Adrenal gland (tissue), 19 donors: ENCODE measurements around the gene TDG. TPM values are rescaled to one million over a fixed set of nuclear protein-coding genes. Genes with fewer than 3 reads are reported as not detected.

Source experiments
- DNase-seq, 7 donors: peaks; one replicate each; pipeline ENCODE4 v3.0.0-alpha.2; 2019 to 2020
- H3K27ac ChIP-seq, 5 donors: fragments of 200-600 bp; sonication (generic) in 4 of 5; 1 replicate in 3 of 5; 2 replicates in 2 of 5; pipeline versions ENCODE4 v1.5.1 to v1.8.0; 2016 to 2020; ENCODE audit warnings: mild to moderate bottlenecking in 1 of 5
- H3K27me3 ChIP-seq: fragments of 200-600 bp; 2 replicates; pipeline ENCODE4 v1.8.0; 2021
- H3K36me3 ChIP-seq, 2 donors: fragments of 200-600 bp; replicated peaks in 1 of 2; 1 replicate in 1 of 2; 2 replicates in 1 of 2; pipeline versions ENCODE4 v1.5.1 to v1.8.0; 2018 to 2022
- H3K4me1 ChIP-seq, 2 donors: fragments of 200-600 bp; replicated peaks in 1 of 2; 1 replicate in 1 of 2; 2 replicates in 1 of 2; pipeline versions ENCODE4 v1.5.1 to v1.8.0; 2018 to 2021
- H3K4me3 ChIP-seq, 4 donors: fragments of 200-600 bp; sonication (generic) in 3 of 4; one replicate each; pipeline ENCODE4 v1.5.1; 2016 to 2018
- H3K9me3 ChIP-seq, 3 donors: fragments of 200-600 bp; sonication (generic) in 1 of 3; replicated peaks in 1 of 3; 1 replicate in 2 of 3; 2 replicates in 1 of 3; pipeline versions ENCODE4 v1.5.1 to v1.8.0; 2016 to 2021
- CTCF ChIP-seq, 6 experiments: fragments of 450-650 bp in 4 of 6; fragments of 200-600 bp in 2 of 6; sonication (generic) in 1 of 6; IDR thresholded peaks; 1 replicate in 5 of 6; 2 replicates in 1 of 6; pipeline versions ENCODE4 v1.5.1 to v1.8.0; 2016 to 2021; ENCODE audit warnings: antibody characterized with exemption in 6 of 6, mild to moderate bottlenecking in 2 of 6, moderate library complexity in 1 of 6
- POLR2A ChIP-seq, 2 donors: fragments of 450-650 bp; IDR thresholded peaks; one replicate each; pipeline ENCODE4 v1.6.1; 2017; ENCODE audit warnings: antibody characterized with exemption in 2 of 2, mild to moderate bottlenecking in 2 of 2, moderate library complexity in 1 of 2
- WGBS, 4 donors: extraction: QIAGEN DNeasy Blood & Tissue Kit in 2 of 4; methylation state at CpG; one replicate each; pipeline versions ENCODE4 v1.1.5 to v1.1.7; 2013 to 2017; 5-methylcytosine and 5-hydroxymethylcytosine counted together
- intact Hi-C, 2 donors: fragments of 100-400 bp; cut with DNase I; formaldehyde crosslinking; loops; one replicate each; pipeline versions ENCODE4 v1.14.1 to v1.15.0; 2022 to 2023
- long read RNA-seq, 10 donors: library from polyadenylated mRNA in 3 of 10; unstranded in 2 of 10; stranded (forward) in 1 of 10; transcript quantifications; one replicate each; pipeline ENCODE4 v2.0.0 and lab custom pipeline, GENCODE V29; 2021 to 2026
- polyA plus RNA-seq, 3 donors: library from polyadenylated mRNA; stranded (reverse); fragments of 200-250 nt in 2 of 3; fragments of 350-450 nt in 1 of 3; fragmentation: Illumina TruSeq in 1 of 3; extraction: RNeasy Lipid Tissue Mini Kit (QIAGEN cat#74804) in 1 of 3; gene quantifications; one replicate each; pipeline ENCODE4 v1.2.3, GENCODE V29; 2013 to 2014
- total RNA-seq, 9 donors: library from RNA; depleted of rRNA in 4 of 9; stranded (reverse); fragments of >200 nt in 4 of 9; fragments of 120-200 nt in 1 of 9; fragmentation: NEBNext Ultra II Directional in 1 of 9; extraction: Animal tissue kit (Norgen Biotek cat#: 25700) in 1 of 9; gene quantifications; one replicate each; pipeline versions ENCODE4 v1.1.0 to v1.2.4, GENCODE V29; 2013 to 2023
- donor health status: healthy with polysubstance abuse.
- donor health status: Bipolar disorder and iron deficiency.
- donor health status: DM: yes; HTN: yes; CAD: no.
- donor health status: DM: no; HTN: no; CAD: no.
- donor health status: DM: no; HTN: no; CAD: no.
- donor health status: DM: yes; HTN: yes; CAD: no.

Gene TDG
- total RNA-seq (10 to 100 TPM in 7 of 9 donors, 1 to 10 TPM in 2; 3.1 to 56.2 (median 21.2) TPM), polyA plus RNA-seq (10 to 100 TPM; 19.5 to 24.5 (median 21.9) TPM)
- long read RNA-seq, donor 1, transcript TDG-208 (3 exons, 1,139 nt): major isoform, 22 of 35 reads
- long read RNA-seq, donor 1, transcript TDG-202 (10 exons, 3,251 nt): minor isoform, 13 of 35 reads
- long read RNA-seq, donor 1, partial matches to known transcripts: 0 of 35 reads
- long read RNA-seq, donor 1, other reads (novel, unspliced or antisense): 0 of 35 reads
- long read RNA-seq, donor 2, transcript TDG-208 (3 exons, 1,139 nt): major isoform, 9 of 14 reads
- long read RNA-seq, donor 2, partial matches to known transcripts: 0 of 14 reads
- long read RNA-seq, donor 2, other reads (novel, unspliced or antisense): 0 of 14 reads
- long read RNA-seq, donor 3, transcript TDG-202 (10 exons, 3,251 nt): major isoform, 8 of 16 reads
- long read RNA-seq, donor 3, transcript TDG-208 (3 exons, 1,139 nt): minor isoform, 7 of 16 reads
- long read RNA-seq, donor 3, partial matches to known transcripts: 0 of 16 reads
- long read RNA-seq, donor 3, other reads (novel, unspliced or antisense): 0 of 16 reads
- long read RNA-seq, donor 4, transcript TDG-208 (3 exons, 1,139 nt): major isoform, 22 of 32 reads
- long read RNA-seq, donor 4, partial matches to known transcripts: 5 of 32 reads
- long read RNA-seq, donor 4, other reads (novel, unspliced or antisense): 4 of 32 reads
- long read RNA-seq, donor 5, transcript TDG-202 (10 exons, 3,251 nt): major isoform, 38 of 59 reads
- long read RNA-seq, donor 5, partial matches to known transcripts: 3 of 59 reads
- long read RNA-seq, donor 5, other reads (novel, unspliced or antisense): 14 of 59 reads
- long read RNA-seq, donor 6, transcript TDG-208 (3 exons, 1,139 nt): major isoform, 10 of 17 reads
- long read RNA-seq, donor 6, partial matches to known transcripts: 1 of 17 reads
- long read RNA-seq, donor 6, other reads (novel, unspliced or antisense): 3 of 17 reads
- long read RNA-seq, donor 7, transcript TDG-208 (3 exons, 1,139 nt): major isoform, 10 of 11 reads
- long read RNA-seq, donor 7, partial matches to known transcripts: 0 of 11 reads
- long read RNA-seq, donor 7, other reads (novel, unspliced or antisense): 0 of 11 reads
- long read RNA-seq, donor 8, transcript TDG-208 (3 exons, 1,139 nt): major isoform, 10 of 20 reads
- long read RNA-seq, donor 8, transcript TDG-202 (10 exons, 3,251 nt): minor isoform, 9 of 20 reads
- long read RNA-seq, donor 8, partial matches to known transcripts: 0 of 20 reads
- long read RNA-seq, donor 8, other reads (novel, unspliced or antisense): 0 of 20 reads
- long read RNA-seq, donor 9, transcript TDG-202 (10 exons, 3,251 nt): major isoform, 5 of 9 reads
- long read RNA-seq, donor 9, partial matches to known transcripts: 0 of 9 reads
- long read RNA-seq, donor 9, other reads (novel, unspliced or antisense): 0 of 9 reads
- long read RNA-seq, donor 10, transcript TDG-208 (3 exons, 1,139 nt): major isoform, 6 of 18 reads
- long read RNA-seq, donor 10, transcript TDG-202 (10 exons, 3,251 nt): major isoform, 6 of 18 reads
- long read RNA-seq, donor 10, partial matches to known transcripts: 6 of 18 reads
- long read RNA-seq, donor 10, other reads (novel, unspliced or antisense): 0 of 18 reads

GRCh38 chr12:103965590-103966504, at the start of gene TDG:
Gene TDG, plus strand, starts transcription at chr12:103965872. Its CDS starts 166 bp downstream, at chr12:103966038.
- peaks cover 30 to 67% of the 10 kb centered on the region in 2 donors for H3K4me1 ChIP-seq
- no peaks in the 10 kb centered on the region for H3K36me3 ChIP-seq
- TF ChIP-seq POLR2A (IDR thresholded peaks at IDR 0.05) (peak; percentile 69 to 97), CTCF (IDR thresholded peaks at IDR 0.05) (peak in 3 of 6 experiments; percentile 5 to 25 (median 8))
- H3K27me3 ChIP-seq: no peaks in the 10 kb centered on the region
- intact Hi-C loops: no loop called here
- H3K4me3 ChIP-seq: peak within 1 kb of the TSS; percentile 80 to 94 (median 85)
- 2 to 7% (median 5%) methylated on average over 44 to 64 of the region's 64 CpGs for WGBS, 4 donors
- H3K27ac ChIP-seq: peak within 1 kb of the TSS; percentile 94 to 99 (median 95)
- DNase-seq: peak; percentile 96 to 99 (median 99)
- H3K9me3 ChIP-seq: no peaks in the 10 kb centered on the region

- Histone ChIP-seq H3K27me3 (no peaks in the 10 kb centered on the region), H3K4me3 (no peak overlapping the region), H3K9me3 (no peaks in the 10 kb centered on the region), H3K27ac (no peak overlapping the region), H3K36me3 (no peaks in the 10 kb centered on the region), H3K4me1 (no peaks in the 10 kb centered on the region)
- WGBS, 4 donors: 61 to 85% (median 79%) methylated on average over 3 of the region's 3 CpGs
- intact Hi-C loops: no loop called here
- TF ChIP-seq POLR2A (IDR thresholded peaks at IDR 0.05) (no peak), CTCF (IDR thresholded peaks at IDR 0.05) (no peak)
- DNase-seq: no peak
These were observed 47.8 kb upstream of the TDG start for GRCh38 chr12:103917873-103918272.

GRCh38 chr12:103924761-103925641, 40.7 kb upstream of the TDG start:
- Histone ChIP-seq H3K4me1 (no peaks in the 10 kb centered on the region), H3K9me3 (no peaks in the 10 kb centered on the region), H3K27me3 (no peaks in the 10 kb centered on the region), H3K27ac (no peak overlapping the region), H3K36me3 (no peaks in the 10 kb centered on the region), H3K4me3 (no peak overlapping the region)
- DNase-seq: no peak
- TF ChIP-seq POLR2A (IDR thresholded peaks at IDR 0.05) (no peak), CTCF (IDR thresholded peaks at IDR 0.05) (no peak)
- 72 to 86% (median 79%) methylated on average over 8 to 9 of the region's 9 CpGs for WGBS, 4 donors
- intact Hi-C loops: loop anchor here in 1 of 2 donors (10.0 kb wide), 1 partner anchor 50 kb away; no protein-coding TSS in a partner anchor
